NCI-H82 treated with DMSO at 0.1 percent for 48 hours (cell line): ENCODE results near the gene RND3.

Source experiments
- DNase-seq: peaks from one replicate; lab custom pipeline; 2025; ENCODE audit not compliant: unreplicated experiment; lab: John Stamatoyannopoulos, UW

Gene RND3

GRCh38 chr2:150487537-150488429 is at the start of gene RND3:
TSS of gene RND3 (minus strand) at chr2:150487667. CDS start at chr2:150487417, 250 bp downstream.
- peak; percentile 98 for DNase-seq

- DNase-seq: no peak
Measured at GRCh38 chr2:150535176-150535575, 47.7 kb upstream of the RND3 start.

- no peak for DNase-seq
Measured at GRCh38 chr2:150532879-150533278, 45.4 kb upstream of the RND3 start.

- no peak for DNase-seq
Measured at GRCh38 chr2:150532020-150532419, 44.6 kb upstream of the RND3 start.

- DNase-seq: no peak
Measured at GRCh38 chr2:150531591-150531990, 44.1 kb upstream of the RND3 start.

GRCh38 chr2:150530168-150530567 is 42.7 kb upstream of the RND3 start:
- DNase-seq: no peak

- no peak for DNase-seq
Measured at GRCh38 chr2:150528861-150529801, 41.7 kb upstream of the RND3 start.

GRCh38 chr2:150526827-150527226 is 39.4 kb upstream of the RND3 start:
- DNase-seq: no peak

GRCh38 chr2:150526006-150526405 is 38.5 kb upstream of the RND3 start:
- DNase-seq: no peak

- DNase-seq: no peak
Measured at GRCh38 chr2:150522269-150522668, 34.8 kb upstream of the RND3 start.

- no peak for DNase-seq
Measured at GRCh38 chr2:150520887-150521664, 33.6 kb upstream of the RND3 start.

- DNase-seq: no peak
Measured at GRCh38 chr2:150520033-150520432, 32.6 kb upstream of the RND3 start.

- DNase-seq: no peak
Measured at GRCh38 chr2:150517951-150518680, 30.6 kb upstream of the RND3 start.

- DNase-seq: no peak
Measured at GRCh38 chr2:150513647-150514046, 26.2 kb upstream of the RND3 start.

GRCh38 chr2:150508497-150509137 is 21.1 kb upstream of the RND3 start:
- no peak for DNase-seq

GRCh38 chr2:150507071-150507470 is 19.6 kb upstream of the RND3 start:
- peak; percentile 70 for DNase-seq

GRCh38 chr2:150505178-150505577 is 17.7 kb upstream of the RND3 start:
- no peak for DNase-seq

- DNase-seq: no peak
Measured at GRCh38 chr2:150495993-150496627, 8.6 kb upstream of the RND3 start.

GRCh38 chr2:150495001-150495400 is 7.5 kb upstream of the RND3 start:
- no peak for DNase-seq
